ENCODE data around the gene CPSF4.
A peak's percentile ranks its signal among the peaks of the same experiment; 100 is the strongest.
"Not testable (repeated sequence)": the region's sequence is repeated elsewhere in the genome, so short reads cannot be mapped to it uniquely, and the experiment has no call there.

CPSF4 gene

GRCh38 chr7:99490878-99491277 lies 52.1 kb downstream of the CPSF4 start:
- DNase-seq (ENCODE audit: low read depth in 2 of 2) = no peak

- DNase-seq (ENCODE audit: low read depth in 2 of 2) = no peak
Observed at GRCh38 chr7:99493823-99494222, 55.1 kb downstream of the CPSF4 start.

GRCh38 chr7:99497766-99498545 lies 59.2 kb downstream of the CPSF4 start:
- no peak for DNase-seq (ENCODE audit: low read depth in 2 of 2)

GRCh38 chr7:99498546-99498944 lies 59.8 kb downstream of the CPSF4 start:
- no peak for DNase-seq (ENCODE audit: low read depth in 2 of 2)

- DNase-seq (ENCODE audit: low read depth in 2 of 2) = peak in 1 of 2 donors; percentile 9
Observed at GRCh38 chr7:99499371-99499720, 60.6 kb downstream of the CPSF4 start.

GRCh38 chr7:99499721-99500636 lies 61.2 kb downstream of the CPSF4 start, which contains the start of gene ZNF394:
TSS of gene ZNF394 (minus strand) at chr7:99500281. CDS start at chr7:99500093, 188 bp downstream.
- peak; percentile 76 to 79 for DNase-seq (ENCODE audit: low read depth in 2 of 2)

- no peak for DNase-seq (ENCODE audit: low read depth in 2 of 2)
Observed at GRCh38 chr7:99500637-99501009, 61.9 kb downstream of the CPSF4 start.

GRCh38 chr7:99501236-99501635 lies 62.5 kb downstream of the CPSF4 start:
- DNase-seq (ENCODE audit: low read depth in 2 of 2) = not testable (repeated sequence)

GRCh38 chr7:99504281-99504602 lies 65.5 kb downstream of the CPSF4 start:
- DNase-seq (ENCODE audit: low read depth in 2 of 2) = no peak

- peak; percentile 91 to 94 for DNase-seq (ENCODE audit: low read depth in 2 of 2)
Observed at GRCh38 chr7:99504603-99505323, 66.0 kb downstream of the CPSF4 start, which contains the start of gene ZKSCAN5. TSS of gene ZKSCAN5 (plus strand) at chr7:99504662. CDS start at chr7:99506045, 1,383 bp downstream.

GRCh38 chr7:99505324-99505662 lies 66.5 kb downstream of the CPSF4 start:
- DNase-seq (ENCODE audit: low read depth in 2 of 2) = no peak
